Measurements from ENCODE around the gene CHI3L1. TPM values are rescaled to one million over a fixed set of nuclear protein-coding genes. Genes with fewer than 3 reads are reported as not detected.

Gene CHI3L1
- total RNA-seq, 1 experiment from 2014 or later = not detected

DNA sequence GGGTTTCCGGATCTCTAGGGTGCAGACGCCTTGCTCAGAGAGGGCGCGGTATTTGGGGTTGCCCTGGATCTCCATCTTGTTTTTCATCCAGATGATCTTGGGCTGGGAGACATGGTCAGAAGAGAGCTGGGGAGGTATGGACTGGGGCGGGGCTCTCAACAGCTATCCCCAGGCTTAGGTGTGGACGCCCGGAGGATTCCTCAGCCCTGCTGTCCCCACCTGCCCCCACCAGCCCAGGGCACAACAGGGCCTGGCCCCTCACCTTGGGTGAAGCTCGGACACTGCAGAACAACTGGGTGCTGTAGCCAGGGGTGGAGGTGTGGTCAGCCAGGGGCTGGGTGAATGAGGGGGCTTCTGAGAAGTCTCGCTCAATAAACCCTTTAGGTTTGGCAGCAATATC lies 17.5 kb downstream of the CHI3L1 start:
- DNase-seq (ENCODE audit: low read depth) = no peak

DNA sequence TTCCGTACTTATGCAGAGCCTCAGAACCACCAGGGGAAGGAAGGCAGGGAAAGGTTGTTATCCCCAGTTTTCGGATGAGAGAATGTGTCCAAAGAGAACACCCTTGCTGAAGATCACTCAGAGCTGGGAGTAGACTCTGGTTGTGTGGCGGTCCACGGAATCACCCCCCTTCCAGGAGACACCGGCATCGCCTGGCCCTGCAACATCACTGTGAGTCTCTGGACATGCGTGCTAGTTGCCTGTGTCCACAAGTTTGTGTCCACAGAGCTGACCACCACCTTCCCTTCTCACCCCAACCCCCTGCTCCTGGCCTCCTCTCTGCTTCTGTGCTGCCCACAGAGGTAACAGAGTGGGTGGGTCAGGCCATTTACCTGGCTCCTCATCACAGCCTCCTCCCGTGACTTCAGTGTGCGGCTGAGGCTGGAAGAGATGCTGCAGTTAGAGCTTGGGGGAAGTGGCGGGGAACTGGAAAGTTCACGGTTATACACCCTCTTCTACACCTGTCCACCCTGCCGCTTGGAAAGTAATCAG lies 18.2 kb downstream of the CHI3L1 start:
- DNase-seq (ENCODE audit: low read depth) = no peak

DNA sequence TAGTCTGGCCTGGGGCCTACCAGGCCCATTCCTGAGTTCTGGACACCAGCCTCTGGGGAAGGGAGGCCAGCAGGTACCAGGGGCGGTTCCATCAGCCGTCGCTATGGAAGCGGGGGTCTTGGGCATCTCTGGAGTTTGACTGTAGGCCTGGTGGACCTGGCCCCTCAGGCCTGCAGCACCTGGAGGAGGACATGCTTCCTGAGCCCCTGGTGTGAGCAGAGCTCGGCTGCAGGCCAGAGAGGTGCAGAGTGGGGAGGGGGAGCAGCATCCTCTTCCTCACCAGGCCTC lies 18.6 kb downstream of the CHI3L1 start:
- no peak for DNase-seq (ENCODE audit: low read depth)

DNA sequence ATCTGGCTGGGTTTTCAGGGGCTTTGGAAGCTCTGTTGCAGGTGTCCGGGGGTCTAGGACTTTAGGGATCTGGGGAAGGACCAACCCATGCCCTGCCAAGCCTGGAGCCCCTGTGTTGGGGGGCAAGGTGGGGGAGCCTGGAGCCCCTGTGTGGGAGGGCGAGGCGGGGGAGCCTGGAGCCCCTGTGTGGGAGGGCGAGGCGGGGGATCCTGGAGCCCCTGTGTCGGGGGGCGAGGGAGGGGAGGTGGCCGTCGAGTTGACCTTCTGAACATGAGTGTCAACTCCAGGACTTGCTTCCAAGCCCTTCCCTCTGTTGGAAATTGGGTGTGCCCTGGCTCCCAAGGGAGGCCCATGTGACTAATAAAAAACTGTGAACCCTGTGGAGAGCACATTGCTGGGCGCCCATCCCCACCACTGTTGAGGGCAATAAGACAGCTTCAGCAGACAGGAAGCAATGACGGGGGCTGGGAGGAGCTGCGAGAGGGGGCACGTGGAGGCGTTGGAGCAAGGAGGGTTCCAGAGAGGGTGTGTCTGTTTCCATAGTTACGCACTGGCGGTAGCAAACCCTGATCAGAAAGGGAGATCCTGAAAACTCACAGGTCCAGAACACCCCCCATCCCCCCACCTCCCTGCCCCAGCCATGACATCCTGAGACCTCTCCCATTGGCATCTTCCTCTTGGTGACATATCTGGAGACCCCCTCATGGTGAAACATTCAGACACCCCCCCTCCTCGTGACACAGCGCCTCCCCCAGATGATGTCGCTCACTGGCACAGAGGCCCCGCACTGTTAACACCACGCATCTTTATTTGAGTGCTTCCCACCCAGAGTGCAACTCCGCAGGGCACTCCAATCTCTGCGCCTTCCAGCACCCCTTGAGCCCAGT lies 19.2 kb downstream of the CHI3L1 start:
- DNase-seq (ENCODE audit: low read depth) = no peak

DNA sequence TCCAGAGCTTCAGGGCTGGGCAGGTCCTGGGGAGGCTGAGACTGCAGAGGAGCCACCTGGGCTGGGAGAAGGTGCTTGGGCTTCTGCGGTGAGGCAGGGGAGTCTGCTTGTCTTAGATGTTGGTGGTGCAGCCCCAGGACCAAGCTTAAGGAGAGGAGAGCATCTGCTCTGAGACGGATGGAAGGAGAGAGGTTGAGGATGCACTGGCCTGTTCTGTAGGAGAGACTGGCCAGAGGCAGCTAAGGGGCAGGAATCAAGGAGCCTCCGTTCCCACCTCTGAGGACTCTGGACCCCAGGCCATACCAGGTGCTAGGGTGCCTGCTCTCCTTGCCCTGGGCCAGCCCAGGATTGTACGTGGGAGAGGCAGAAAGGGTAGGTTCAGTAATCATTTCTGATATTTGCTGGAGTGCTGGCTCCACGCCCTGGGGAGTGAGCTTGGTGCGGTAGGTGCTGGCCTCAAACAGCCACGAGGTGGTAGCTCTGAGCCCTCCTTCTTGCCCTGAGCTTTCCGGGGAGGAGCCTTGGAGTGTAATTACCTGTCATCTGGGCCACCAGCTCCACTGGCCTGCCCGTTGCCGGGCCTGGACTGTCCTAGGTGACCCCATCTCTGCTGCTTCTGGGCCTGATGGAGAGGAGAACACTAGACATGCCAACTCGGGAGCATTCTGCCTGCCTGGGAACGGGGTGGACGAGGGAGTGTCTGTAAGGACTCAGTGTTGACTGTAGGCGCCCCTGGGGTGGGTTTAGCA lies 20.1 kb downstream of the CHI3L1 start:
- peak; percentile 39 for DNase-seq (ENCODE audit: low read depth)

DNA sequence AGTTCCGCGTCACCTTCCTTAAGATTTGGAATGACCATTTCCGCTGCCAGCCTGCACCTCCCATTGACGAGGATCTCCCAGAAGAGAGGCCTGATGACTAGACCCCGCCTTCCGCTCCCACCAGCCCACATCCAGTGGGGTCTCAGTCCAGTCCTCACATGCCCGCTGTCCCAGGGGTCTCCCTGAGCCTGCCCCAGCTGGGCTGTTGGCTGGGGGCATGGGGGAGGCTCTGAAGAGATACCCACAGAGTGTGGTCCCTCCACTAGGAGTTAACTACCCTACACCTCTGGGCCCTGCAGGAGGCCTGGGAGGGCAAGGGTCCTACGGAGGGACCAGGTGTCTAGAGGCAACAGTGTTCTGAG lies 20.7 kb downstream of the CHI3L1 start:
- no peak for DNase-seq (ENCODE audit: low read depth)

DNA sequence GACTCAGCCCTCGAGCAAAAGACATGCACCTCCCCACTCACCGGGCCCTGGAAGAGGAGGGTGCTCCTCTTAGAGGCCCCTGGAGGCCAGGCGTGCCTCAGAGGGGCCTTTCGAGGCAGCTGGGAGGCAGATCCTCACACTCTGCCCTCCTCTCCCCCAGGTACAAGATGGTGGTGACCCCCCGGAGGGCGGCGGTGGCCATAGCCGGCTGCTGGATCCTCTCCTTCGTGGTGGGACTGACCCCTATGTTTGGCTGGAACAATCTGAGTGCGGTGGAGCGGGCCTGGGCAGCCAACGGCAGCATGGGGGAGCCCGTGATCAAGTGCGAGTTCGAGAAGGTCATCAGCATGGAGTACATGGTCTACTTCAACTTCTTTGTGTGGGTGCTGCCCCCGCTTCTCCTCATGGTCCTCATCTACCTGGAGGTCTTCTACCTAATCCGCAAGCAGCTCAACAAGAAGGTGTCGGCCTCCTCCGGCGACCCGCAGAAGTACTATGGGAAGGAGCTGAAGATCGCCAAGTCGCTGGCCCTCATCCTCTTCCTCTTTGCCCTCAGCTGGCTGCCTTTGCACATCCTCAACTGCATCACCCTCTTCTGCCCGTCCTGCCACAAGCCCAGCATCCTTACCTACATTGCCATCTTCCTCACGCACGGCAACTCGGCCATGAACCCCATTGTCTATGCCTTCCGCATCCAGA lies 21.3 kb downstream of the CHI3L1 start:
- DNase-seq (ENCODE audit: low read depth) = no peak

DNA sequence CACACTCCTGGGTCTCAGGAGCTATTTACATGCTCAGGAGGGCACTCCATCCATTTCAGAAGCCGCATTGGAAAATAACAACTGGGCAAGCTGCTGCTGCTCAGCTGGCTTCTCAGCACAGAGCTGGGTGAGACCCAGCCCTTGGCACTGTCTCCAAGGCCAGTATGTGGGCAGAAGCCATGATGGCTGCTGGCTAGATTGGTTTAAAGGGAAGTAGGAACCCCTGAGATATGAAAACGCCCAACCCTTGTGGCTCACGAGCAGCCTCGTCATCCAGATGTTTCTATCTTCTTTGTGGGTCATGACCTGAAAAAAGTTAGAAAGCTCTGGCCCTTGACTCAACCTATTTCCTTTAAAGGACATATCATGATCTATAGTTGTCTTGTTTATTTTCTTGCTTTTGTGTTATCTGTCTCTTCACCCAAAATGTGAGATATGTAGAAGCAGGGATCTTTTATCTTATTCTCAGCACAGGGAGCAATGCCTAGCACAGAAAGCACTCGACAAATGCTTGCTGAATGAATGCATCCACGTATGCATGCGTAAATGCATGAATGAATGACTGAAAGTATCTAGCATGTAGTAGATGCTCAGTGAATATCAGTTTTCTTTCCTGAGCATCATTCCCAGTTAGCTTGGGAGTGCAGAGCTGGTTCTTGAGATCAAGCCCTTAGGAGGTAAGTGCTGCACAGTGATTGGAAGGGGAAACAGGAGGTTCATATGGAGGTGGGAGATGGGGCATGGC lies 22.4 kb downstream of the CHI3L1 start:
- DNase-seq (ENCODE audit: low read depth) = no peak

DNA sequence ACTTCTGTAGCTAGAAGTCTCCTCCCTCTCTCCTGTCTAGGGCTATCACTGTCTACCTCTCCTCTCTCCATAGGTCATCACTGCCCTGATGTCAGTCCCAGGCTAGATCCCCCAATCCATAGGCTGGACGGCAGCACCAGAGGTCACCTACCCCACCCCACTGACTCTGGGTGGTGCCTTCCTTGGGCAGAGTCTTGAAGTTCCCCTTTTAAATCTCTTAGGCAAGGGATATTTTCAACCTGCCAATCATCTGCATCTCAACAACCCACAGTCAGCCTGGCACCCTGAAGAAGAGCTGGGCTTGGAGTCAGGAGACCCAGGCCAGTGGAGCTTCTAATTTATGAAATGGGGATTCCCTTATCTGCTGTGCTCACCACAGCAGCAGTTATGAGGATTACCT lies 24.1 kb downstream of the CHI3L1 start:
- no peak for DNase-seq (ENCODE audit: low read depth)

DNA sequence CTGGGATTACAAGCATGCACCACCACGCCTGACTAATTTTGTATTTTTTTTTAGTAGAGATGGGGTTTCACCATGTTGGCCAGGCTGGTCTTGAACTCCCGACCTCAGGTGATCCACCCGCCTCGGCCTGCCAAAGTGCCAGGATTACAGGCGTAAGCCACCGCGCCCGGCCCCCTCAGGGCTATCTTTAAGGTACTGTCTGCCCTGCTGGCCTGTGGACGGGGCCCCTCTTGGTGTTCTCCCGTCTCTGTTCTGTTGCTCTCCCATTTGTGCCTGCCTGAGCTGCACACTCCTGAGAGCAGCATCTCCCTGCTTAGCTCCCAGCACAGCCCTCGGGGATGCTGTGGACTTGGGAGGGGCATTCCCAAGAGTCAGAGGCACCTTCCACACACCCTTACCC lies 24.8 kb downstream of the CHI3L1 start:
- DNase-seq (ENCODE audit: low read depth) = no peak

DNA sequence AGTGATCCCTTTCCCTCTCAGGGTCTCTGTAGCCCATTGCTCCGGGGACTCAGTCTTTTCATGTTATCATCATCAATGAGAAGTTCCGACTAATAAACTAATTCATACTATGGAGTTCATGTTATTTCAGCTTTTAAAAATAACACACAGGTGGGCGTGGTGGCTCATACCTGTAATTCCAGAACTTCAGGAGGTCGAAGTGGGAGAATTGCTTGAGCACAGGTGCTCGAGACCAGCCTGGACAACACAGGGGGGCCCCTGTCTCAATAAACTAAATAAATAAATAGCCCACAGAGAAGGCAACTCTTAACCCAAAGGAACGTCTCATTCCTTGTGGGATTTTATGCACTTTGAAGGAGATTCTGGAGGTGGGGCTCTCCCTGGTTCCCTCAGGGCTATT lies 25.3 kb downstream of the CHI3L1 start:
- no peak for DNase-seq (ENCODE audit: low read depth)

DNA sequence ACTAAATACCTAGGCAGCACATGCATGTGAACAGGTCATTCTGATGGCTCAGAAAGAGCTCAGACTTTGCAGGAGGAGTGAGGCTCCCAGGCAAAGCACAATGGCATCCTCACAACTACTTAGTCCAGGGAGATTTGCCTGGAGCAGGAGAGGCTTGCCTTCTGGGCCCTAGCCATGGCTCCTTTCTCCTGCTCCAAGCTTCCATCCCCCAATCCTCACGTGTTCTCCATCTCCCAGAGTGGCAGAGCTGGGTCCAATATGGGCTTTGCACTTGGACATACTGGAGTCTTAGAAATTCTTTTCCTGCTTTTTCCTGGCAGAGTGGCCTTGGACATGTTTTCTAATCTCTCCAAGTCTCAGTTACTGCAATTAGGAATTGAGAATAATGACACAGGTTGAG lies 26.7 kb downstream of the CHI3L1 start:
- no peak for DNase-seq (ENCODE audit: low read depth)

DNA sequence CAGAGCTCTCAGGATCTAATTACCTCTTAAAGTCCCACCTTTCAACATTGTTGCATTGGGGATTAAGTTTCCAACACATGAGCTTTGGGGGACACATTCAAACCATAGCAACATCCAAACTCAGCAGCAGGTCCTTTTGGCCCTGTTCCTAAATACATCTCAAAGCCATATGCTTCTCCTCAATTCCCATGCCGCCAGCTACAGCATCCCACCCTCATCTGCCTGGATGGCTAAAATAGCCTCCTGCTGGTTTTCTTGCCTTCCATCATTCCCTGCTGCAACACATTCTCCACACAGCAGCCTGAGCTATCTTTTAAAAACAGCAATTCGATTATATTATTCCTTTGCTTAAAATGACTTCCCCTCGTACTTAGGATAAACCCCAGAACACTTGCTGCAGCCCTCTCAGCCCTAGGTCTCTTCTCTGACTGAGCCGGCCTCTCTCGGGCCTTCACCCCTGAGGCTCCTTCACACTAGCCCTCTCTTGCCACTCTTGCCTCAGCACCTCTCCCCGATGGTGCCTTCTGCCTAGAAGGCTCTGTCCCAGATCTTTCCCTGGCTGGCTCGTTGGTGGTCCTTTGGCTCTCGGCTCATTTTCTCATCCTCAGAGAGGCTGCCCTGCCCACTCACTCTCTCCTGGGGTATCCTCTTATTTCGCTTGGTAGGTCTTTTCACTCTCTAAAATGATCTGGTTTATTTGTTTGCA lies 27.4 kb downstream of the CHI3L1 start:
- no peak for DNase-seq (ENCODE audit: low read depth)

DNA sequence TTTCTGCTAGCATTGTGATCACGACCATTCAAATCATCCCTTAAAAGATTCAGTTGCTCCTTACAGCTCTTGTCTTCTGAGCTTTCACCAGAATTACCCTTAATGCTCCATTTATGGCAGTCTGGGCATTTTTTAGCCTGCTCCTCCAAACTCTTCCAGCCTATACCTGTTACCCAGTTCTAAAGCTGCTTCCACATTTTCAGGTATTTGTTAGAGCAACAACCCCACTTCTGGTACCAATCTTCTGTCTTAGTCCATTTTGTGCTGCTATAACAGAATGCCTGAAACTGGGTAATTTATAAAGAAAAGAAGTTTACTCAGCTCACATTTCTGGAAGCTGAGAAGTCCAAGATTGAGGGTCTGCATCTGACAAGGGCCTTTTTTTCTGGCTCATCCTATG lies 28.1 kb downstream of the CHI3L1 start:
- DNase-seq (ENCODE audit: low read depth) = no peak

DNA sequence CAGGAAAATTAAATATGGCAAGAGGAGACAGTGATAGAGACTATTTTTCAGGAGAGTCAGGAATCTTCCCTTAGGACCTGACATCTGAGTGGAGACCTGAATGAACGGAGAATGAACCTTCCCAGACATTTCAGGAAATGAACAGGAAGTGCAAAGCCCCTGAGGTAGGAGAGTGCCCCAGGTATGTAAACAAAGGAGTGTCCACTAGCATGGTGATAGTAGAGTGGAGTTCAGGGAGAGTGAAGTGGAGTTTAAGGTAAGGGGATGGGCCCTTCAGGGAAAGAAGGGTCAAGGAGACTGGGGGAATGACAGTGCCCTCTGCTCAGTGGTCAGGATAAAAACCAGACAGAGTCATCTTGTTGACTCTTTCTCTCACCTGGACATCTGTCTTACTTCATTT lies 30.2 kb downstream of the CHI3L1 start:
- no peak for DNase-seq (ENCODE audit: low read depth)

DNA sequence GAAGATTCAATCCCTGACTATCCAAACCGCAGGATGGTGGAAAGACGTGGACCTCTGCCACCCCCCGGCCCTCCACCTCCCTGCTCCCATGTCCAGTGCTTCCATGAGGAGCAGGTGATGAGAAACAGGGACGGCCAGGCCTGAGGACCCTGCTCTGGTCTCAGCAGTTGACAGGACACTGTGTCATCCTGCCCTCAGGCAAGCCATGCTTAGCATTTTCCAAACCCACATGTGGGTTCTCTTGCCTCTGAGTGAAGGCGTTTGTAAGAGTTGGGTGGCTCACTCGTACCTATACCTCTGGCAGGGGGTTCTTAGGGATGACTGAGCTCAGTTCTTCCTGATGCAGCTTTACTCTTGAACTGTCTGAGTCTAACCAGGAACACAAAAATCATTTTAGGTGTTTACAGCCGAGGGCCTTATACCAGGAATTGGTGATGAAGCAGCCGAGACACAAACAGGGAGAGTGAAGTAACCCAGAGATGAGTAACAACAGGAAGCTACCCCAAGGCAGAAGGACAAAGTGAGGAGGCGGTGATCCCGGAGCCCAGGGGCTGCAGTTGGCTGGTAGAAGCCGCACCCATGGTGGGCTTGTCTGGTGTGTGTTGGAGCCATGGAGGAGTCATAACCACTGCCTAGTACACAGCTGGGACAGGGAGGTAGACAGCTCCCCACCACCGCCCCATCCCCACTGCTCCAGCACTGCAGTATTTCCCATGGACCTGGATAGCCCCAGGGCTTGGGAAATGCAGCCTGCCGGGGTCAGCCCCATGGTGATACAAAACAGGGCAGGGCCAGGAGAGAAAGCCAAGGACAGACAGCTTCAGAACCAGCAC lies 32.3 kb downstream of the CHI3L1 start:
- DNase-seq (ENCODE audit: low read depth) = peak; percentile 93

DNA sequence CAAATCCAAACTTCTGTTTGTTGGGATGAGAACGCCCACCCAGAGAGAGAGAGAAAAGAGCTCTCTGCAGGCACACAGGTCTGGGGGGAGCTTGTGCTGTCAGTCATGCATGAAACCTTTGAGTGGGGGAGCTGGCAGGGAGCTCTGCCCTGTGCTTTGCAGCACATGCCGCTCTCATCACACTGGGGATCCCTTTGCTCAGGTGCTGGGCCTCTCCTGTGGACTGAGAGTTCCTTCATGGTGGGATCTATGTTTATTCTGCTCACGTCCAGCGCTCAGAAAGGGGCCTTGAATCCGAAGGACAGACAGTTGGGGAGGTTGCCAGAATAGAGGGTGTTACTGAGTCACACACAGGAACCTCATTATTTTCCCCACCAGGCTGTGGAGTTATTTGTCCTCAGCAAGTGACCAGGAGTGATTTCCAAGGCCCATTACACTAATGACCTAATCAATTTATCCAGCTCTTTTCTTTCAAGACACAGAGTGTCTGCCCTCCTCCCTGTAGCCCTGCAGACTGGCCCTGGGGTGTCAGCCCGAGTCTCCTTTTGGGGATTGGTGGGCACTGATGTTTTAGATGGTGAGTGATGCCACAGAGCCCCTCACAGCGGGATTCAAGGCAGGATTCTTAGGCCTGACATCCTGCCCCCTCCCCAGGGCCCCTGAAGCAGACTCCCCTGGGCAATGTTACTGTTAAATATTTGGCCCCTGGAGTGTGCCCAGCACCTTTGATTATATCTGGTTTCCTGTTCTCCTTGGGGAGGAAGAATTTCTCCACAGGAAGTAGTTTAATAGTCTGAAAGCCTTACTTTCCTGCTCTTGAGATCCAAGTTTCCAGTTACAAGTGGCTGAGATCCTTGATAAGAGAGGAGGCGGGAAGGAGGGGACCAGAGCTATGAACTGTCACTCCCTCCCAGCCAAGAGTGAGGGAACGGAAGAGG lies 33.2 kb downstream of the CHI3L1 start:
- DNase-seq (ENCODE audit: low read depth) = peak; percentile 85

DNA sequence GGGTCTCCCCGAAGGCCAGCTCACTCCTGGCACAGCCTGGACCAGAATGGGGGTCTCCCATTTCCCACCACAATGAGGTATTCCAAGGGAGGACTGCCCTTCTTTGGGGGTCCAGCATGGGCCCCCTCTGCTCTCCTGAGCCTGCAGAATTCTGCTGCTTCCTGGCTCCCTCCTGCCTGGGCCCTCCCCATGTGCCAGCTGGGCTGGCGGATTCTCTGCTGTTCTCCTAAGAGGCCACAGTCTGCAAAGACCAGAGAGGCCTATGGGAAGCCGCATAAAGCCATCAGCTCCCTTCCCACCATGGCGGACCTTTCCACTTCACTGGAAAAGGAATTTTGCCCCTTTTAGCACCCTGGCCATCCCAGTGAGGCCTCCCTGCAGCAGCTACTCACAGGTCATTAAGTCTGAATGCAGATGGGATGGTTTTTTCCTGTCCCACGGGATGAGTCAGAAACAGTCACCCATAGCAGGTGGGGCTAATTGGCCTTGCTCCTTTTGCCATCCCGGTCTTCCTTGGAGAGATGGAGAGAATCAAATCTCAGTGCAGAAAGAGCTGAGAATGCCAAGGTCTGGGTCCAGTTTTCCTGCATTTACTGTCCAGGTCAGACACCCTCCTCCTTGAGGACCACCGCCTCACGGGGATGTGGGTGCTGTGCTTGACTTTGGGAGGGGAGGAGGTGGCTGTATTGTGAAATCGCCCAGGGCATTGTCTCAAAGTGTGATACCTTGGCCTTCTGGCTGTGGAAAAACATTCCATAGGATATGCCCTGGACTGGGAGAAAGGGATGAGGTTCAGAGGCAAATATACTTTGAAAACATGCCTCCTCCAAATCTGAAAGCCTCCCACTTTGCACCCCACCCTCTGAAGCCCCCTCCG lies 34.1 kb downstream of the CHI3L1 start:
- DNase-seq (ENCODE audit: low read depth) = peak; percentile 89
